Cardiac muscle cell (in vitro differentiated cells and primary cell): Measurements from ENCODE around the gene FHIP2A. TPM values are rescaled to one million over a fixed set of nuclear protein-coding genes. Genes with fewer than 3 reads are reported as not detected.

Experiments used
- DNase-seq, 2 donors: peaks; one replicate each; pipeline versions ENCODE4 v3.0.0 to v3.0.0-alpha.2; 2010 to 2017; ENCODE audit warnings: low read depth in 1 of 2, low spot score in 1 of 2
- H3K27ac ChIP-seq: fragments of 200-600 bp; sonication (generic); 2 replicates; pipeline ENCODE4 v1.5.1; 2016
- H3K27me3 ChIP-seq: fragments of 200-600 bp; sonication (generic); 2 replicates; pipeline ENCODE4 v1.6.0; 2016; ENCODE audit warnings: control low read depth
- H3K36me3 ChIP-seq: fragments of 200-600 bp; sonication (generic); 2 replicates; pipeline ENCODE4 v1.5.1; 2016; ENCODE audit warnings: control low read depth
- H3K4me1 ChIP-seq: fragments of 200-600 bp; sonication (generic); 2 replicates; pipeline ENCODE4 v1.8.1; 2017; ENCODE audit warnings: low read depth, mild to moderate bottlenecking, mixed run types
- H3K4me3 ChIP-seq: fragments of 200-600 bp; sonication (generic); 2 replicates; pipeline ENCODE4 v1.5.1; 2016; ENCODE audit warnings: mild to moderate bottlenecking
- H3K9me3 ChIP-seq: fragments of 200-600 bp; sonication (generic); 2 replicates; pipeline ENCODE4 v1.5.1; 2017; ENCODE audit warnings: low read depth, mild to moderate bottlenecking, control low read depth
- CTCF ChIP-seq: IDR thresholded peaks from 2 replicates; pipeline ENCODE4 v1.5.1; 2012; ENCODE audit warnings: low read depth, mild to moderate bottlenecking, low read length
- polyA plus RNA-seq: library from polyadenylated mRNA; unstranded; fragments of >200 nt; fragmentation: Nextera tagmentation; extraction: Ambion mirVana; gene quantifications from 2 replicates; pipeline ENCODE4 v1.2.1, GENCODE V29; 2016
- total RNA-seq: library from RNA; depleted of rRNA; stranded (reverse); fragments of >200 nt; gene quantifications from 2 replicates; pipeline ENCODE4 v1.2.3, GENCODE V29; 2016

FHIP2A gene
- total and polyA plus RNA-seq, 2 experiments from 2014 or later: 14.8 to 49.4 TPM

GRCh38 chr10:114869520-114869892, 47.9 kb downstream of the FHIP2A start:
- no peak overlapping the region for H3K4me3 ChIP-seq
- no peaks in the 10 kb centered on the region for H3K4me1 ChIP-seq
- no peak overlapping the region for H3K27ac ChIP-seq
- peaks cover 2% of the 10 kb centered on the region for H3K36me3 ChIP-seq
- TF ChIP-seq CTCF: no peak
- H3K27me3 ChIP-seq: no peaks in the 10 kb centered on the region
- H3K9me3 ChIP-seq: no peaks in the 10 kb centered on the region
- peak in 1 of 2 donors; percentile 87 for DNase-seq

GRCh38 chr10:114870486-114870885, 48.9 kb downstream of the FHIP2A start:
- Histone ChIP-seq H3K36me3 (no peaks in the 10 kb centered on the region), H3K4me1 (no peaks in the 10 kb centered on the region), H3K9me3 (no peaks in the 10 kb centered on the region), H3K27ac (peak overlapping the region; percentile 29), H3K27me3 (no peaks in the 10 kb centered on the region), H3K4me3 (no peak overlapping the region)
- no peak for TF ChIP-seq CTCF
- DNase-seq: no peak

GRCh38 chr10:114871379-114871778, 49.8 kb downstream of the FHIP2A start:
- Histone ChIP-seq H3K27me3 (no peaks in the 10 kb centered on the region), H3K27ac (no peak overlapping the region), H3K36me3 (no peaks in the 10 kb centered on the region), H3K4me1 (no peaks in the 10 kb centered on the region), H3K9me3 (no peaks in the 10 kb centered on the region), H3K4me3 (no peak overlapping the region)
- DNase-seq: no peak
- no peak for TF ChIP-seq CTCF

Other genes starting within 250 kb of the FHIP2A start
- gene ABLIM1, start 163.5 kb upstream of the FHIP2A start, total RNA-seq: 96.1 and 148 TPM in 2 replicates
- gene ABLIM1, start 163.5 kb upstream of the FHIP2A start, polyA plus RNA-seq: 105 and 155 TPM in 2 replicates
- gene TRUB1, start 116.4 kb downstream of the FHIP2A start, total RNA-seq: 16.8 and 18.3 TPM in 2 replicates
- gene TRUB1, start 116.4 kb downstream of the FHIP2A start, polyA plus RNA-seq: 8.4 and 13.8 TPM in 2 replicates